Esophagus muscularis mucosa (tissue), 4 donors: ENCODE data around the gene ACSS1. TPM values are rescaled to one million over a fixed set of nuclear protein-coding genes. Genes with fewer than 3 reads are reported as not detected.
A peak's percentile ranks its signal among the peaks of the same experiment; 100 is the strongest.

Experiments
- DNase-seq: peaks from one replicate; pipeline ENCODE4 v3.0.0-alpha.2; 2017; ENCODE audit errors: extremely low spot score
- H3K27ac ChIP-seq, 4 donors: fragments of 200-600 bp; sonication (generic); replicated peaks in 1 of 4; 1 replicate in 3 of 4; 2 replicates in 1 of 4; pipeline ENCODE4 v1.5.1; 2016 to 2019; ENCODE audit warnings: mild to moderate bottlenecking in 1 of 4
- H3K27me3 ChIP-seq, 4 donors: fragments of 200-600 bp; sonication (generic); one replicate each; pipeline versions ENCODE4 v1.5.1 to v1.6.0; 2016 to 2019
- H3K36me3 ChIP-seq, 4 donors: fragments of 200-600 bp; sonication (generic); one replicate each; pipeline ENCODE4 v1.5.1; 2016 to 2019
- H3K4me1 ChIP-seq, 4 donors: fragments of 200-600 bp; sonication (generic); one replicate each; pipeline ENCODE4 v1.5.1; 2016 to 2019
- H3K4me3 ChIP-seq, 4 donors: fragments of 200-600 bp; sonication (generic); 1 replicate in 2 of 4; 2 replicates in 2 of 4; pipeline ENCODE4 v1.5.1; 2016 to 2019; ENCODE audit warnings: mild to moderate bottlenecking in 4 of 4, moderate library complexity in 1 of 4
- H3K9me3 ChIP-seq, 4 donors: fragments of 200-600 bp; sonication (generic); 1 replicate in 3 of 4; 2 replicates in 1 of 4; pipeline ENCODE4 v1.5.1; 2016 to 2019
- EP300 ChIP-seq: sonication (generic); formaldehyde crosslinking; IDR thresholded peaks from one replicate; pipeline ENCODE4 v1.6.1; 2017; ENCODE audit warnings: antibody characterized with exemption
- POLR2A ChIP-seq: fragments of 450-650 bp; IDR thresholded peaks from one replicate; pipeline ENCODE4 v1.6.1; 2017; ENCODE audit warnings: antibody characterized with exemption, moderate library complexity, mild to moderate bottlenecking, low read depth
- POLR2AphosphoS5 ChIP-seq, 2 donors: sonication (generic); formaldehyde crosslinking; IDR thresholded peaks; one replicate each; pipeline ENCODE4 v1.6.1; 2017; ENCODE audit warnings: antibody characterized with exemption in 2 of 2
- WGBS: methylation state at CpG from one replicate; pipeline ENCODE4 v1.1.5; 2018; 5-methylcytosine and 5-hydroxymethylcytosine counted together
- intact Hi-C: fragments of 100-400 bp; cut with DNase I; formaldehyde crosslinking; loops from one replicate; pipeline ENCODE4 v1.15.1; 2023
- total RNA-seq, 4 donors: library from RNA; depleted of rRNA; stranded (reverse); fragments of >200 nt; gene quantifications; one replicate each; pipeline versions ENCODE4 v1.1.0 to v1.2.1, GENCODE V29; 2016
- TF ChIP-seq, protein P1 (sequence below), 3 experiments: fragments of 200-600 bp in 2 of 3; fragments of 450-650 bp in 1 of 3; sonication (generic) in 2 of 3; IDR thresholded peaks; one replicate each; pipeline ENCODE4 v1.5.1; 2017 to 2019; ENCODE audit warnings: antibody characterized with exemption in 3 of 3, mild to moderate bottlenecking in 2 of 3, moderate library complexity in 1 of 3

Gene ACSS1
- total RNA-seq, 4 donors from 2014 or later, result 36.6 to 154 (median 65.3) TPM

DNA sequence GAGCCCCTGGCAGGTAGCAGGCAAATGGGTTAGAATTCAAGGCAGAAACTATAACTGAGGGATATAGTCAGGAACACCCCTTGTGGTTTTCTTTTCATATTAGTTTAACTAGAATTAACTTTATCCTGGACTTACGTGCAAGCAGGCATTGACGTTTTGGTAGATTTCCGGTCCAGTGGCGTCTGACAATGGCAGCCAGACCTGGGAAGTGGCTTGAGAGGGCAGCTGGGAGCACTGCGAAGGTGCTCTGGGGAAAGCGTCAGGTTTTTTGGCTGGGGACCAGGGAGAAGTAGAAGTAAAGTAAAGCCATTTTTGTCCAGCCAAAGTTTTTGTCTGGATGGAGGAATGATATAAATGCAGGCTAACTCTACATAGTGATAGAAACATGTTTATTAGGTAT is 8.4 kb upstream of the ACSS1 start:
- TF ChIP-seq, protein P1, sequence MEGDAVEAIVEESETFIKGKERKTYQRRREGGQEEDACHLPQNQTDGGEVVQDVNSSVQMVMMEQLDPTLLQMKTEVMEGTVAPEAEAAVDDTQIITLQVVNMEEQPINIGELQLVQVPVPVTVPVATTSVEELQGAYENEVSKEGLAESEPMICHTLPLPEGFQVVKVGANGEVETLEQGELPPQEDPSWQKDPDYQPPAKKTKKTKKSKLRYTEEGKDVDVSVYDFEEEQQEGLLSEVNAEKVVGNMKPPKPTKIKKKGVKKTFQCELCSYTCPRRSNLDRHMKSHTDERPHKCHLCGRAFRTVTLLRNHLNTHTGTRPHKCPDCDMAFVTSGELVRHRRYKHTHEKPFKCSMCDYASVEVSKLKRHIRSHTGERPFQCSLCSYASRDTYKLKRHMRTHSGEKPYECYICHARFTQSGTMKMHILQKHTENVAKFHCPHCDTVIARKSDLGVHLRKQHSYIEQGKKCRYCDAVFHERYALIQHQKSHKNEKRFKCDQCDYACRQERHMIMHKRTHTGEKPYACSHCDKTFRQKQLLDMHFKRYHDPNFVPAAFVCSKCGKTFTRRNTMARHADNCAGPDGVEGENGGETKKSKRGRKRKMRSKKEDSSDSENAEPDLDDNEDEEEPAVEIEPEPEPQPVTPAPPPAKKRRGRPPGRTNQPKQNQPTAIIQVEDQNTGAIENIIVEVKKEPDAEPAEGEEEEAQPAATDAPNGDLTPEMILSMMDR (IDR thresholded peaks at IDR 0.05), result no peak
- Histone ChIP-seq H3K27me3 (peaks cover 0 to 15% (median 0%) of the 10 kb centered on the region in 4 donors), H3K36me3 (no peaks in the 10 kb centered on the region), H3K9me3 (no peaks in the 10 kb centered on the region), H3K4me3 (no peak overlapping the region), H3K27ac (no peak overlapping the region), H3K4me1 (peaks cover 8 to 15% (median 10%) of the 10 kb centered on the region in 4 donors)
- DNase-seq, result no peak
- intact Hi-C loops, result loop anchor here (5.0 to 10.0 kb wide), 2 partner anchors 228 to 331 kb away; no protein-coding TSS in a partner anchor
- 30% methylated on average over 6 of the region's 6 CpGs for WGBS

DNA sequence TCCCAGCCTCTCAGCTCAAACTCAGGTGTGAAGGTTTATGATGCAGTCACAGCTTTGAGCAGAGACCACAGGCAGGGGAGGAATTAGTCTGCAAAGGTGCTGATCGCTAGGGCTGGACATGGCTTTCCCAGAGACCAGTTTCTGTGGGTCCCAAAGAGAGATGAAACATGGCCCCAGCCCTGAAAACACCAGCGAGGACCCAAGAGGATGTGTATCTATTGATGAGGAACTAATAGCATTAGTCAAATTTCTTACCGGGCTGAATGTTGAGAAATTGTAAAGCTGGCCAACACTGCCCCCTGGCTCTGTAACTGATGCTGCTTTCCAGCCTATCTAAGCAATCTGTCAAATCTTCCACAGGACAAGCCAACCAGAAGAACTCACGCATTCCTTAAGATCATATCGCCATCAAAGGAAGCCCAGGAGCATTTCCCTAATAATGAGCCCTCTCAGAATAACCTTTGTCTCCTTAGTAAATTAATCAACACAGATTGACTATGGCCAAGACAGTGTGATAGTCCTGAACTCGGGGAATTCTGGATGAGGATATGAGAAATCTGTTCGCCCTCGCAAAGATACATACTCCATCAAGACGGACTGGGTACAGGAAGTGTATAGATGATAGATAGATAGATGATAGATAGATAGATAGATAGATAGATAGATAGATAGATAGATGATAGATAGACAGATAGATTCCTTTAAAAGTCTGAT is 7.8 kb upstream of the ACSS1 start:
- H3K4me1 ChIP-seq, result peaks cover 8 to 15% (median 10%) of the 10 kb centered on the region in 4 donors
- H3K36me3 ChIP-seq, result no peaks in the 10 kb centered on the region
- intact Hi-C loops, result loop anchor here (2.0 to 10.0 kb wide), 3 partner anchors 71 to 332 kb away; no protein-coding TSS in a partner anchor
- peaks cover 0 to 10% (median 0%) of the 10 kb centered on the region in 4 donors for H3K27me3 ChIP-seq
- H3K4me3 ChIP-seq, result no peak overlapping the region
- DNase-seq, result no peak
- H3K27ac ChIP-seq, result no peak overlapping the region
- WGBS, result 22% methylated on average over 9 of the region's 9 CpGs
- TF ChIP-seq, protein P1 (IDR thresholded peaks at IDR 0.05), result peak; percentile 78 to 86 (median 81)
- TF ChIP-seq POLR2A (no peak), POLR2AphosphoS5 (IDR thresholded peaks at IDR 0.05) (peak; percentile 37 to 40)
- no peaks in the 10 kb centered on the region for H3K9me3 ChIP-seq

DNA sequence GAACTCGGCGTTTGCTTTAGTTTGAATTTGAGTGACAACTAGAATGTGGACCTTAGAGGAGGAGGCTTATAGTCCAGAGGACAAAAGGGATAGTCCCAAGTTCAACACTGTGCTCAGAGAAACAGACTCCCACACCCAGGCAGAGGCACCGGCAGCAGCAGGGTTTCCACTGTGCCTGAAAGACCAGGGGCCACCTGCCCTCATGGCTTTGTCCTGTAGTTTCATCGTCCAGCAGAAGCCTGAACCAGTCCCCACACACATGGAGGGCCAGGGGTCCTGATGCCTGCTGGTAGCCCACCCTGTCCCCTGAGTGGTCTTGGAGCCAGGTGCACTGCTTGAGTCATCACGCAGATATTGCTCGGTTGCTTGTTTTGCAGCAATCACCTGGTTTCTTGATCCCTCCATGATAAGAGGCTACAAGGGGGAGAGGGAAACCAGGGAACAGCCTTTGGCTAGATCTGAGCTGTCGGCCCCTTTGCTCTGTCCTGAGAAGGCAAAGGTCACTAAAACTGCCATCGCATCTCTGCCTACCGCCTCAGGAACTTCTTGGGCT is 7.2 kb upstream of the ACSS1 start:
- H3K27me3 ChIP-seq, result peaks cover 0 to 5% (median 0%) of the 10 kb centered on the region in 4 donors
- H3K27ac ChIP-seq, result no peak overlapping the region
- H3K9me3 ChIP-seq, result no peaks in the 10 kb centered on the region
- intact Hi-C loops, result loop anchor here (2.0 to 10.0 kb wide), 3 partner anchors 70 to 332 kb away; no protein-coding TSS in a partner anchor
- no peak for DNase-seq
- TF ChIP-seq POLR2A, result no peak
- TF ChIP-seq, protein P1 (IDR thresholded peaks at IDR 0.05), result no peak
- no peak overlapping the region for H3K4me3 ChIP-seq
- no peaks in the 10 kb centered on the region for H3K36me3 ChIP-seq
- WGBS, result 85% methylated on average over 5 of the region's 9 CpGs
- peaks cover 8 to 15% (median 10%) of the 10 kb centered on the region in 4 donors for H3K4me1 ChIP-seq

DNA sequence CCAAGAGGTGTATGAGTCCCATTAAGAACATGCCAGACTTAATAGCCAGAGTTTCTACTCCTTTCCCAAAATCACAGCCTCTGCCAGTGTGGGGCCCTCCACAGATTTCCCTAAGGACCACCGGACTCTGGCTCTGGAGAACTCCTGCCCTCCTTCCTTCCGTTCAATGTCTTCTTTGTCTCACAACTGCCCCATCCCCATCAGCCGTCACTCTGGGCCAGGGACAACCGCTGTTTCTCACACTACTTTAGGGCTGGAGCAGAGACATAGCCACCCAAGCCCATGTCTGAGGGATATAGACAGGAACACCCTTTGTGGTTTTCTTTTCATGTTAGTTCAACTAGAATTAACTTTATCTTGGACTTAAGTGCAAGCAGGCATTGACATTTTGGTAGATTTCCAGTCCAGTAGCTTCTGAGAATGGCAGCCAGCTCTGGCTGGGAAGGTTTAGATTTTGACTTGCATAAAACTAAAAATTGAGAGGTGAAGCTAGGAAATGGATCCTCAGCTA is 6.7 kb upstream of the ACSS1 start:
- H3K36me3 ChIP-seq, result no peaks in the 10 kb centered on the region
- DNase-seq, result no peak
- H3K27ac ChIP-seq, result no peak overlapping the region
- peaks cover 9 to 19% (median 11%) of the 10 kb centered on the region in 4 donors for H3K4me1 ChIP-seq
- intact Hi-C loops, result loop anchor here (2.0 to 10.0 kb wide), 3 partner anchors 70 to 333 kb away; no protein-coding TSS in a partner anchor
- H3K9me3 ChIP-seq, result no peaks in the 10 kb centered on the region
- 90% methylated on average over 4 of the region's 4 CpGs for WGBS
- H3K27me3 ChIP-seq, result peaks cover 0 to under 1% (median 0%) of the 10 kb centered on the region in 4 donors
- TF ChIP-seq, protein P1 (IDR thresholded peaks at IDR 0.05), result no peak
- TF ChIP-seq EP300, result no peak
- no peak for TF ChIP-seq POLR2A
- TF ChIP-seq POLR2AphosphoS5 (IDR thresholded peaks at IDR 0.05), result no peak
- H3K4me3 ChIP-seq, result no peak overlapping the region
